ENCODE results near the gene PIGZ. TPM values are rescaled to one million over a fixed set of nuclear protein-coding genes. Genes with fewer than 3 reads are reported as not detected.
"Not testable (repeated sequence)": the region's sequence is repeated elsewhere in the genome, so short reads cannot be mapped to it uniquely, and the experiment has no call there.

PIGZ gene
- total and polyA plus RNA-seq, 8 donors: 1.2 to 125 (median 5.4) TPM

DNA sequence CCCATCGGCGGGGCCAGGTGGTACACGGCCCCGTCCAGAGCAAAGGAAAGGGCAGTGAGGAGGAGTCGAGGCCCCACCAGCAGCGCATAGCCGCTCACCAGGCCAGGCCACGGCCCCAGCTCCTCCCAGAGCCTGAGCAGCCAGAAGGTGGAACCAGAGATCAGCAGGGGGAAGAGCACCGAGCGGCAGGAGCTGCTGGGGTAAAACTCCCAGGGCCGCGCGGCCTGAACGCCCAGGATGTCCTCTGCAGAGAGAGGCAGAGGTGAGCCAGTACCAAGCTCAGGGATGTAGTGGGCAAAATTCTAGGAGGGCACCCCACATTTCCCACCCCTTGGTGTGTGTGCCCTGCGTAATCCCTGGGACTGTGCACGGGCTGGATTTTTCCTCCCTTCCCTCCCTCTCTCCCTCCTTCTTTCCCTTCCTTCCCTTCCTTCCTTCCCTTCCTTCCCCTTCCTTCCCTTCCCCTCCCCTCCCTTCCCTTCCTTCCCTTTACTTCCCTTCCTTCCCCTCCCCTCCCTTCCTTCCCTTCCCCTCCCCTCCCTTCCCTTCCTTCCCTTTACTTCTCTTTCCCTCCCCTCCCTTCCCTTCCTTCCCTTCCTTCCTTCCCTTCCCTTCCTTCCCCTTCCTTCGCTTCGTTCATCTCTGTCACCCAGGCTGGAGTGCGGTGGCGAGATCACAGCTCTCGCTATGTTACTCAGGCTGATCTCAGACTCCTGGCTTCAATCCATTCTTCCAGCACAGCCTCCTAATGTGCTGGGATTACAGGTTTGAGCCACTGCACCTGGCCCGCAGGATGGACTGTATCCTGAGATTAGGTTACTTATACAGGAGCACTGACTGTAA is 20.0 kb downstream of the PIGZ start:
- 34 to 47% (median 37%) methylated on average over 19 to 22 of the region's 22 CpGs for WGBS, 5 donors
- intact Hi-C loops (cut with DNase I; ENCODE audit: low total_unique reads): no loop called here
- Histone ChIP-seq H3K9me3 (no peaks in the 10 kb centered on the region), H3K27me3 (no peaks in the 10 kb centered on the region), H3K4me3 (no peak overlapping the region), H3K36me3 (peaks cover 0 to 33% (median 22%) of the 10 kb centered on the region in 4 donors), H3K4me1 (peaks cover 2 to 18% (median 10%) of the 10 kb centered on the region in 4 donors), H3K27ac (no peak overlapping the region)
- peak in 1 of 2 donors; percentile 57 for DNase-seq
- TF ChIP-seq, protein P1, sequence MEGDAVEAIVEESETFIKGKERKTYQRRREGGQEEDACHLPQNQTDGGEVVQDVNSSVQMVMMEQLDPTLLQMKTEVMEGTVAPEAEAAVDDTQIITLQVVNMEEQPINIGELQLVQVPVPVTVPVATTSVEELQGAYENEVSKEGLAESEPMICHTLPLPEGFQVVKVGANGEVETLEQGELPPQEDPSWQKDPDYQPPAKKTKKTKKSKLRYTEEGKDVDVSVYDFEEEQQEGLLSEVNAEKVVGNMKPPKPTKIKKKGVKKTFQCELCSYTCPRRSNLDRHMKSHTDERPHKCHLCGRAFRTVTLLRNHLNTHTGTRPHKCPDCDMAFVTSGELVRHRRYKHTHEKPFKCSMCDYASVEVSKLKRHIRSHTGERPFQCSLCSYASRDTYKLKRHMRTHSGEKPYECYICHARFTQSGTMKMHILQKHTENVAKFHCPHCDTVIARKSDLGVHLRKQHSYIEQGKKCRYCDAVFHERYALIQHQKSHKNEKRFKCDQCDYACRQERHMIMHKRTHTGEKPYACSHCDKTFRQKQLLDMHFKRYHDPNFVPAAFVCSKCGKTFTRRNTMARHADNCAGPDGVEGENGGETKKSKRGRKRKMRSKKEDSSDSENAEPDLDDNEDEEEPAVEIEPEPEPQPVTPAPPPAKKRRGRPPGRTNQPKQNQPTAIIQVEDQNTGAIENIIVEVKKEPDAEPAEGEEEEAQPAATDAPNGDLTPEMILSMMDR (IDR thresholded peaks at IDR 0.05): peak in 1 of 7 experiments; percentile 13
- TF ChIP-seq EP300 (IDR thresholded peaks at IDR 0.05): no peak

DNA sequence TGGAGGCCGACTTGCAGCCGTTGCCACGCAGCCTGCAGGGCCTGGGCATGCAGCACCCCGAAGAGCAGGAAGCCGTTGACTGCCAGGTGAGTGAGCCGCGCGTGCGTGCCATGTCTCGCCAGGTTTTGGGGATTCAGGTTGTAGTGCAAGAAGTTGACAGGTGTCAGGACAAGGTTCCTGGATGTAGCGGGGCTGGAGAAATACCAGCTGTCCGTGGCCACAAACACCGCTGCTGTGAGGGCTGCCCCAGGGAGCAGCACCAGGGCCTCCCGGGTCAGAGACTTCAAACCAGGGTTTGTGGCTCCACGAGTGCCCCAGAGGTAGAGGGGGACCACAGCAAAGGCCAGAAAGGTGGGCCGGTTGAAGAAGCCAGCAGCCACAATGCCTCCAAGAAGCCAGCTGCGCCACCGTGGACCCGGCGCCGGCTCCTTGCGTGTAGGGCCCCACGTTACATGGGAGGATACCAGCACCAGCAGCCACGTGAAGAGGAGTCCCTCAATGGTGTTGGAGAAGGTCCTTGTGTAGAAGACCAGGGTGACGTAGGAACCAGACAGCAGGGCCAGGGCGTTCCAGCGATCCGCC is 20.7 kb downstream of the PIGZ start:
- 80 to 88% (median 84%) methylated on average over 23 to 28 of the region's 28 CpGs for WGBS, 5 donors
- H3K4me3 ChIP-seq: no peak overlapping the region
- H3K36me3 ChIP-seq: peaks cover 0 to 33% (median 22%) of the 10 kb centered on the region in 4 donors
- TF ChIP-seq, protein P1 (IDR thresholded peaks at IDR 0.05): no peak
- TF ChIP-seq POLR2AphosphoS5 (IDR thresholded peaks at IDR 0.05) (no peak), EP300 (IDR thresholded peaks at IDR 0.05) (no peak), POLR2A (IDR thresholded peaks at IDR 0.05) (no peak)
- H3K27ac ChIP-seq: no peak overlapping the region
- no peak for DNase-seq
- no peaks in the 10 kb centered on the region for H3K9me3 ChIP-seq
- H3K4me1 ChIP-seq: peaks cover 8 to 25% (median 17%) of the 10 kb centered on the region in 4 donors
- intact Hi-C loops (cut with DNase I; ENCODE audit: low total_unique reads): no loop called here
- no peaks in the 10 kb centered on the region for H3K27me3 ChIP-seq

DNA sequence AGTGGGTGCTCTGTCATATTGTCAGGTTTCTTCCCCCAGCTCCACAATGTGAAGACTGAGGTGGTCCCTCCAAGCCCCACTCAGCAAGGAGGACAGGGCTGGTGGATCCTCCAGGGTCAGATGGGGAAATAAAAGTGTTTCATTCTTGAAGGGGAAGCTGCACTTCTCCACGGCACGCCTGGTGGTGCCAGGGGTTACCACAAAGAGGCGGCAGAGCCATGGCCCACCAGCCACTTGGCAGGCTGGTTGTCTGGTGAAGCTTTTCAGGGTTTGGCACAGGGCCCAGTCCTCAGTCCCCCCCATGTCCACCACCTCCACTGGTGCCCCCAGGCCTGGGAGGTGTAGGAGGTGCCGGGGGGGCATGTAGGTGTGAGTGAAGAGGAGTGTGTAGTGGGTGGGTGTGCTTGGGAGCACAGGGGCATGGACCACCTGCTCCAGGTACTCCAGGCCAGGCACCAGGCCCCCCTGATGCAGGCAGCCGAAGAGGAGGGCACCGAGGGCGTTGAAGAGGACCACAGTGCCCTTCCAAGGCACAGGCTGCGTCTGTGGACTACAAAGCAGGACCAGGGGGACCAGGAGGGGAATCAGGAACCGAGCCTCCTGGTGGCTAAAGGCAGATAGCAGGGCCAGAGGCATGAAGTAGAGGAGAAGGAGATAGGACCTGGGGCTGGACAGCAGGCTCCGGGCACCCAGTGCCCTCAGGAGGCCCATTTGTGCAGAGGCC is 21.3 kb downstream of the PIGZ start:
- Histone ChIP-seq H3K27ac (no peak overlapping the region), H3K9me3 (no peaks in the 10 kb centered on the region), H3K4me1 (peaks cover 8 to 27% (median 17%) of the 10 kb centered on the region in 4 donors), H3K27me3 (no peaks in the 10 kb centered on the region), H3K4me3 (no peak overlapping the region), H3K36me3 (peaks cover 0 to 33% (median 22%) of the 10 kb centered on the region in 4 donors)
- intact Hi-C loops (cut with DNase I; ENCODE audit: low total_unique reads): no loop called here
- DNase-seq: no peak
- 78 to 85% (median 81%) methylated on average over 10 of the region's 10 CpGs for WGBS, 5 donors
- TF ChIP-seq, protein P1 (IDR thresholded peaks at IDR 0.05): no peak
- no peak for TF ChIP-seq POLR2A (IDR thresholded peaks at IDR 0.05)

DNA sequence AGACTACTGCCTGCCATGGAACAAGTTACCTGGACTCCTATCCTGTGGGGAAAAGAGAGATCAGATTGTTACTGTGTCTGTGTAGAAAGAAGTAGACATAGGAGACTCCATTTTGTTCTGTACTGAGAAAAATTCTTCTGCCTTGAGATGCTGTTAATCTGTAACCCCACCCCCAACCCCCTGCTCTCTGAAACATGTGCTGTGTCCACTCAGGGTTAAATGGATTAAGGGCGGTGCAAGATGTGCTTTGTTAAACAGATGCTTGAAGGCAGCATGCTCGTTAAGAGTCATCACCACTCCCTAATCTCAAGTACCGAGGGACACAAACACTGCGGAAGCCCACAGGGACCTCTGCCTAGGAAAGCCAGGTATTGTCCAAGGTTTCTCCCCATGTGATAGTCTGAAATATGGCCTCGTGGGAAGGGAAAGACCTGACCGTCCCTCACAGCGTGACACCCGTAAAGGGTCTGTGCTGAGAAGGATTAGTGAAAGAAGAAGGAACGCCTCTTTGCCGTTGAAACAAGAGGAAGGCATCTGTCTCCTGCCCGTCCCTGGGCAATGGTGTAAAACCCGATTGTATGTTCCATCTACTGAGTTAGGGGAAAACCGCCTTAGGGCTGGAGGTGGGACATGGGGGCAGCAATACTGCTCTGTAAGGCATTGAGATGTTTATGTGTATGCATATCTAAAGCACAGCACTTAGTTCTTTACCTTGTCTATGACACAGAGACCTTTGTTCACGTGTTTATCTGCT is 24.4 kb downstream of the PIGZ start:
- H3K27ac ChIP-seq: not testable (repeated sequence)

More for the DNA sequence above, 24.4 kb downstream of the PIGZ start:
- H3K27me3 ChIP-seq; intact Hi-C loops (cut with DNase I; ENCODE audit: low total_unique reads); H3K9me3 ChIP-seq; DNase-seq: not testable (repeated sequence)
- Histone ChIP-seq H3K4me3 (peak overlapping the region in 2 of 4 donors; percentile 87 to 99), H3K4me1 (peaks cover 17 to 52% (median 34%) of the 10 kb centered on the region in 4 donors), H3K36me3 (peaks cover under 1 to 23% (median 18%) of the 10 kb centered on the region in 4 donors)
- 46 to 72% (median 57%) methylated on average over 12 to 14 of the region's 14 CpGs for WGBS, 5 donors
